ENCODE results near the gene MAB21L2.

GRCh38 chr4:150562250-150562649, 19.7 kb upstream of the MAB21L2 start:
- TF ChIP-seq, protein P1, sequence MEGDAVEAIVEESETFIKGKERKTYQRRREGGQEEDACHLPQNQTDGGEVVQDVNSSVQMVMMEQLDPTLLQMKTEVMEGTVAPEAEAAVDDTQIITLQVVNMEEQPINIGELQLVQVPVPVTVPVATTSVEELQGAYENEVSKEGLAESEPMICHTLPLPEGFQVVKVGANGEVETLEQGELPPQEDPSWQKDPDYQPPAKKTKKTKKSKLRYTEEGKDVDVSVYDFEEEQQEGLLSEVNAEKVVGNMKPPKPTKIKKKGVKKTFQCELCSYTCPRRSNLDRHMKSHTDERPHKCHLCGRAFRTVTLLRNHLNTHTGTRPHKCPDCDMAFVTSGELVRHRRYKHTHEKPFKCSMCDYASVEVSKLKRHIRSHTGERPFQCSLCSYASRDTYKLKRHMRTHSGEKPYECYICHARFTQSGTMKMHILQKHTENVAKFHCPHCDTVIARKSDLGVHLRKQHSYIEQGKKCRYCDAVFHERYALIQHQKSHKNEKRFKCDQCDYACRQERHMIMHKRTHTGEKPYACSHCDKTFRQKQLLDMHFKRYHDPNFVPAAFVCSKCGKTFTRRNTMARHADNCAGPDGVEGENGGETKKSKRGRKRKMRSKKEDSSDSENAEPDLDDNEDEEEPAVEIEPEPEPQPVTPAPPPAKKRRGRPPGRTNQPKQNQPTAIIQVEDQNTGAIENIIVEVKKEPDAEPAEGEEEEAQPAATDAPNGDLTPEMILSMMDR (IDR thresholded peaks at IDR 0.05), result no peak
- TF ChIP-seq POLR2AphosphoS5 (IDR thresholded peaks at IDR 0.05), result no peak
